Stimulated activated CD8-positive, alpha-beta memory T cell treated with anti-CD3 and anti-CD28 coated beads, Interleukin-15, amount 100 ng/mL, for 48 hours (primary cell): ENCODE measurements around the gene XK.
"Not testable (repeated sequence)": the region's sequence is repeated elsewhere in the genome, so short reads cannot be mapped to it uniquely, and the experiment has no call there.

Experiments
- DNase-seq, 2 donors: peaks; one replicate each; pipeline ENCODE4 v3.0.0-alpha.2; 2020; ENCODE audit warnings: low read depth in 2 of 2

The XK gene, protein sequence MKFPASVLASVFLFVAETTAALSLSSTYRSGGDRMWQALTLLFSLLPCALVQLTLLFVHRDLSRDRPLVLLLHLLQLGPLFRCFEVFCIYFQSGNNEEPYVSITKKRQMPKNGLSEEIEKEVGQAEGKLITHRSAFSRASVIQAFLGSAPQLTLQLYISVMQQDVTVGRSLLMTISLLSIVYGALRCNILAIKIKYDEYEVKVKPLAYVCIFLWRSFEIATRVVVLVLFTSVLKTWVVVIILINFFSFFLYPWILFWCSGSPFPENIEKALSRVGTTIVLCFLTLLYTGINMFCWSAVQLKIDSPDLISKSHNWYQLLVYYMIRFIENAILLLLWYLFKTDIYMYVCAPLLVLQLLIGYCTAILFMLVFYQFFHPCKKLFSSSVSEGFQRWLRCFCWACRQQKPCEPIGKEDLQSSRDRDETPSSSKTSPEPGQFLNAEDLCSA

DNA sequence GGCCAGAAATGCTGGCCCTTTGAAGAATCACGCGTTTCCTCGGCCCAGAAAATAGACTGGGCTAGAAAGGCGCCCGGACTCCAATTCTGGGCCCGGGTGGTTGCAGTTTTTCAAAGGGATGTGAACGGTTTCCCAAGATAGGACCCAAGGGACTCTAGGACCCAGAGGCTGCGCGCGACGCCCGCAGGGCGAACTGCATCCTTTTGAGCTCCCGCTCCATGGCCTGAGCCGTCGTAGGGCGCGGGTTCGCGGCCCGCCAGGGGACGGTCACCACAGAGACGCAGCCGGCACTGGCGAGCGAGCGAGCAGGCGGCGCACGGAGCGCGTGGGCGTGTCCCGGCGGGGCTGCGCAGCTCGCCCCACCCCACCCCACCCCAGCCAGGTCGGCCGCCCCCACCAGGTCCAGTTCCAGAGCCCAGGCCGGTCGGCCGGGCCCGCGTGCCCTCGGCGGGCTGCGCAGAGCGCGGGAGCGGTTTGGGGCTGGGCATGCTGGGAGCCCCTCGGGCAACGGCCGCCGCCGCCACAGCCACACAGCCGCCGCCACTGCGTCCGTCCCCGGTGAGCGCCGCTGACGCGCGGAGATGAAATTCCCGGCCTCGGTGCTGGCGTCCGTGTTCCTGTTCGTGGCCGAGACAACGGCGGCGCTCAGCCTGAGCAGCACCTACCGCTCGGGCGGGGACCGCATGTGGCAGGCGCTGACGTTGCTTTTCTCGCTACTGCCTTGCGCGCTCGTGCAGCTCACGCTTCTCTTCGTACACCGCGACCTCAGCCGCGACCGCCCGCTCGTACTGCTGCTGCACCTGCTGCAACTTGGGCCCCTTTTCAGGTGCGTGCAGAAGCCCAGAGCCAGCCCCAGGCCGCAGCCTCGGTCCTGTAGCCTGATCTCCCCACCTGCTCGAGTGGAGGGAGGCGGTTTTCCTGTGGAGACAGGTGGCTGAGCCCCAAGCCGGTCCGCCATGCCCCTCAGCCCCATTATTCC is at the start of gene XK:
XK (plus strand) TSS at position 411 of the 979 bp plus-strand sequence; CDS start at position 582, 171 bp downstream.
- peak; percentile 2 to 11 for DNase-seq

DNA sequence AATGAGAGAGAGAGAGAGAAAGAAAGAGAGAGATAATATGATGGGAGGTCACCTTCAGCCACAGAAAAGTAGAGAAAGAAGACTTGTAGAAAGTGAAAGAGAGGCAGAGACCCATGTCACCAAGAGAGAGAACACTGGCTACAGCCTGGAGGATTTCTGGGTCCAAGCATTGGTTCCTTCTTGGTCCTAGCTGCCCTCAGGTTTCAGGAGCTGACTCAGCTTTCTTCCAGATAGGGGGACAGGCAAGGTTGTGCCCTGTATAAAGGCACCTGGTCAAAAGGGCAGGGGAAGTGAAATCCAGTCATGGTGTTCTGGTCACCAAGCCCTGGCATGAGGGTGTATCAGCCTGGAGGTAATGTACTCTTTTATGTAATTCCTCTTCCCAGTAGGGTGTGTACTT is 47.5 kb upstream of the XK start:
- DNase-seq, result no peak

DNA sequence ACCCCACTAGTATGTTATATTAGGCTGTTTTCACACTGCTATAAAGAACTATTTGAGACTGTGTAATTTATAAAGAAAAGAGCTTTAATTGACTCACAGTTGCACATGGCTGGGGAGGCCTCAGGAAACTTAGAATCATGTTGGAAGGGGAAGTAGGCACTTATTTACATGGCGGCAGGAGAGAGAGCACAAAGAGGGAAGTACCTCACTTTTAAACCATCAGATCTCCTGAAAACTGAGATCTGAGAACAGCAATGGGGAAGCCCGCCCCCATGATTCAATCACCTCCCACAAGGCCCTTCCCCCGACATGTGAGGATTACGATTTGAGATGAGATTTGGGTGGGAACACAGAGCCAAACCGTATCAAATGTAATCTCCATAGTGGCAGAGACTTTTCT is 45.4 kb upstream of the XK start:
- DNase-seq, result no peak

DNA sequence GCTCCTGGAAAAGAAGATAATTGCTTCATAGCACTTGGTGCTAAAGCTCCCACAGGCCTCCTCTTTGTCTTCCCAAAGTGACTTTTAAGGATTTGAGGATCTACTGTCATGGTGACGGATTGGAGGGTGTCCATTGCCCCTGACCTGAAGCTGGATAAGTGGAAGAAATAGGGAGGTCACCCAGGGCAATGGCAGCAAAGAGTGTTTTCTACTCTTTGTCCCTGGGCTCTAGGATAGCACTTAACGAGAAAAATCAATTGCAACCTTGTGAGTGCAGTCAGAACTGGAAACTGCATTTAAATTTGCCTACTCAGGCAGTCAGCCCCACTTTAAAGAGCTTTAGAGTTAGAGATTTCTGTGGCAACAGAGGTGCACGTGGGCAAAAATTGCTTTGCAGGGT is 43.7 kb upstream of the XK start:
- DNase-seq, result no peak

DNA sequence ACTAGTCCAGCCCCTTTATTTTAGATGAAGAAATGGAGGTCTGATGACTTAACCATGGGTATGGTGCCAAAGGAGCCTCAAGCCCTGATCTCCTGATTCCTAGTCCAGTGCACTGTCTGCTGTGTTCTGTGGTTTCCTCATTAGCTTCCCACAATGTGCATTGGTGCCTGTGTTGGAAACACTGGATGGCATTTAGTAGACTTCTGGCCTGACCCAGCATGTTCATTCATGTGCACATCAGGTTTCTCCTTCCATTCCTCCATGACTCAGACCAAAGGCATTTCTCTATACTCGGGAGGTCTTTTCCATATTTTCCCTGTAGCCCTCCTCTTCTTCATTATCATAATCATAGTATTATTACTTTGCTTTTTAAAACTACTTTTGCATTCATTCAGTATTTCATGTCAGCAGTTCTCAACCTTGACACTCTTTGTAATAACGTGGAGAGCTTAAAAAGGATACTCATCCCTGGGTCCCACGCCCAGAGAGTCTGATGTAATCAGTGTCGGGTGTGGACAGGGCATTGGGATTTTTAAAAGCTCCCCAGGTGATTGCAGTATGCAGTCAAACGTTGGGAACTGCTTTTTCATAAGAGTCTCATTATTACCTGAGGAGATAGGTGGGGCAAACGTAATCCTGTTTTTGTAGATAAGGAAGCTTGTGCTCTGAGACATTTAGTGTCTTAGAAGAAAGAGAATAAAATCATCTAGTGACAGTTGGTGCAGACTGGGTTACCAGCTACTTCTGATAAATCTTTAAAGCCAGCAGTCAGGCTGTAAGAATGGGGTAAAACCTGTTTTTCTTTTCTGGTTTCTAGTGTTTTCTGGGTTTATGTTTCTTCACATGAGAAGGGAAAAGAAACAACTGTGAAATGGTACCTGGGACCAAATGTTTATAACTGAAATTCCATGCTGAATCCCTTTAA is 40.9 kb upstream of the XK start:
- DNase-seq, result no peak

DNA sequence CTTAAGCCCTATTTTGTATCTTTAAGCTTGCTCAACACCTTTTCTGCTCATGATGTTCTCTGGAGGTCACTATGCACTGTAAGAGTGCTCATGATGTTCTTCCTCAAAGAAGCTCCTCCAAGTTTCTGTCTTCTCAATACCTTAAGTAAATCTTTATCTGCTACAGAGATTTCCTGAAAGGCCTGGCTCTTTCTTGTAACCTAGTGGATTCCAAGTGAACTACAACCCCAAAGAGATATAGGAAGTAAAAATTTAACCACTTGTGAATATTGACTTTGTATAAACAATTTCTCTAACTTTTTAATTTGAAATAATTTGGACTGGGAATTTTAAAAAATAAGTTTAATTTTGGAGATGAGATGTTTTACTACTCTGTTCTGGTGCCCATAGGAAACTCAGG is 39.3 kb upstream of the XK start:
- DNase-seq, result no peak

DNA sequence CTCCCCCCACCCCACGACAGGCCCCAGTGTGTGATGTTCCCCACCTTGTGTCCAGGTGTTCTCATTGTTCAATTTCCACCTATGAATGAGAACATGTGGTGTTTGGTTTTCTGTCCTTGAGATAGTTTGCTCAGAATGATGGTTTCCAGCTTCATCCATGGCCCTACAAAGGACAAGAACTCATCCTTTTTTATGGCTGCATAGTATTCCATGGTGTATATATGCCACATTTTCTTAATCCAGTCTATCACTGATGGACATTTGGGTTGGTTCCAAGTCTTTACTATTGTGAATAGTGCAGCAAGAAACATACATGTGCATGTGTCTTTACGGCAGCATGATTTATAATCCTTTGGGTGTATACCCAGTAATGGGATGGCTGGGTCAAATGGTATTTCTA is 34.7 kb upstream of the XK start:
- DNase-seq, result not testable (repeated sequence)

DNA sequence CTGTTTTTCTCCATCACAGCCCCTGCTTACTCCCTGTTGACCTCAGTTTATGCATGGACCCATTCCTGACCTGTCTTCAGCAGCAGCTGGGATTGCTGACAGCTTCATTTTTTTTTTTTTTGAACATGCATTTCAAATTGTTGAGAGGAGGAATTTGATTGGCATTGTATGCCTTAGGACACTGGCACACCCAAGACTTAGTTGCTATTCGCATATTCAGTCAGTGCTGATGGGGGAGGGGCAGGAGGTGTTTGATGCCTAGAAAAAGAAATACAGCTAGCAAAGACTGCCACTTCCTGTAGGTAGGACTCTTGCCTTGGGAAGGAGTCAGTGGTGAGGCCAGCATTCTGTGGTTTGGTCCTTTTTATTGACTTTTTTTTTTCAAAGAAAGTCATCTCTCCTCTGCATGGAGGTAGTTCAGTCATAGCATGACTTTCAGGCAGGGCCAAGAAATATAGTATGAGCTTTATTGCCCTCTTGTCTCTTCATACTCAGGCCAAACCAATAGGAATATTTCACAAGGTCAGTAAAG is 33.6 kb upstream of the XK start:
- DNase-seq, result no peak

DNA sequence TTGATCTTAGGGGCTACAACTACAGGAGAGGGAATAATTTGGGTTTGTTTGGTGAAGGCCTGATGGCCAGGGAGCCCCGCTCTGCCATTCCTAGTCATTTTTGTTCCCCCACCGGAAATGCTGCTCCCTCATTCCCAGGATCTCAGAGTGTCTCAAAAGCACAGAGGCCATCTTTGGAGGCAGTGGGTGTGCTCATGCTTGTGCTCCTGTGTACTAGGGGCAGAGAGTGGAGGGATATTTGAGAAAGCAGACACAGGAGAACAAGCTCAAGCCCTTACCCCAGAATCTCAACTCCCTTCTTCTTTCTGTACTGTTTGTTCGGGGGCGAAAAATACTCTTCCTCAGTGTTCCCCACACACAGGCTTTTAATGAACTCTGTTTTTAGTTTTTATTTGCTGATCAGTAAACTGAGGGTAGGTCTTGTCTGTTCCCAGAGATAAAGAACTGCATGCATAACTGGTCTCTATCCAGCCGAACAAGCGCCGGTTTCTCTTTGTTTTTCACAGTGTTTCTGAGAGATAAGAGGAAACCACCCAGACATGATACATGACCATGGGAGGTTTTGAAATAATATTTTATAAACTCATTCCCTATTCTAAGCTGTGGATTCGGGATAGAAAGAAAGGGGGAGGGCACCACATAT is 32.9 kb upstream of the XK start:
- no peak for DNase-seq

DNA sequence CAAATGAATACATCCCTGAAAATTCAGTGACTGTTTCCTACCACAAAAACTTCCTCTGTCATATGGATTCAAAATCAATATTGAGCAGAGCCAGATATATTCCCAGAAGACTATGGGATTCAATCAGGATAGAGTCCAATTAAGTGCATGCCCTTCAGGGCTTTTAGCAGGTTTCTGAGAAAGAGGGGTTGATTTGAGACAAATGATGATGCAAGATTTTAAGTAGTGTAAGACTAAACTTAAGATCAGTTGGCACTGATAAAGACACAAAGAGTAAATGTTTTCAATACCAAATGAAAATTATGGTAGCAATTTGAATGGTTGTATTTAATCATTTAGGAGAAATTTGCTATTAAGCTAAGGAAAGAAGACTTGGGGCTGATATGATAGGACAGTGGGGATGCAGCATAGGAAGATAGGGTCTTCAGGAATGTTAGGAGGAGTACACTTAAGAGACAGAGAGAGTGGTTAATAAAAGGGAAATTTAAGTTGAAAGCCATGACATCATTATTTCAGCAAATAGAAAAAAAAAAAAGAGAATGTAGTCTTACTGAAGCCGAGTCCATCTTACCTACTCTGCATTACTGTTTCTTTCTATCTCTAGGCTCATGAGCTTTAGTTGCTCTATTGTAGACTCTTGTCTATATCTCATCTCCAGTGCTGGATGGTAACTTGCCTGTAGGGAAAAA is 32.0 kb upstream of the XK start:
- DNase-seq, result no peak

DNA sequence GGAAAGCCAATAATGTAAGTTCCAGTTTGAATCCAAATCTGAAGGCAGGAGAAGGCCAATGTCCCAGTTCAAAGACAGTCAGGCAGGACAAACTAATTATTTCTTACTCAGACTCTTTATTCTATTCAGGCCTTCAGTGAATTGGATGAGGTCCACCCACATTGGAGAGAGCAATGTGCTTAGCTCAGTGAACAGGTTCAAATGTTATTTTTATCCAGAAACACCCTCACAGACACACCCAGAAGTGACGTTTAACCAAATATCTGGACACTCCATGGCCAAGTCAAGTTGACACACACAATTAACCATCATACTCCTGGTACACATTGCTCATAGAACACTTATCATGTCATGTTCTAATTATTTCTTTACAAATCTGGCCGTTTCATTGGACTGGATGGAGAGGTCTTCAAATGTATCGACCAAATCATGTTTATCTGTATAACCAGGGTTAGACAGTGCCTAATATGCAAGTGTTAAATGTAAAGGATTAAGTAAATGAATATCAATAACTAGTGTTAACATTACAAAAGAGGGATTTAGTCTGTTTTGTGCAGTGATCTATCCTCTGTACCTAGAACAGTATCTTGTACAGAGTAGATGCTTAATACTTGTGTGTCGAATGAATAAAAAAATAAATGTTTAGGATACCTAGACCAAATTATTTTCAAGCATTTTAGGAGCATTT is 27.1 kb upstream of the XK start:
- DNase-seq, result no peak

DNA sequence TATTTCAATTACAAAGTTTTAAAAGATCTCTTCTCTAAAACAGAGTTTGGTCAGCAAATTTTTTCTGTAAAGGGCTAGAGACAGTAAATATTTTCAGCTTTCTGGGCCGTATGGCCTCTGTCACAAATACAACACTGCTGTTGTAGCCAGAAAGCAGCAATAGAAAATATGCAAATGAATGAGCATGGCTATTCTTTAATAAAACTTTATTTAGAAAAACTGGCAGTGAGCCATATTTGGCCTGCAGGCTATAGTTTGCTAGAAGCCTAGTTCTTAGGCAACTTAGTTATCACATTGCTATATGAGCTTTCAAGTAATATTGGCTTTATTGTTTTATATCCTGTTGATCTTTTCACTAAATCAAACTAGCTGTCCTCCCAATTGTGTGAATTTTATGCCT is 26.5 kb upstream of the XK start:
- no peak for DNase-seq

DNA sequence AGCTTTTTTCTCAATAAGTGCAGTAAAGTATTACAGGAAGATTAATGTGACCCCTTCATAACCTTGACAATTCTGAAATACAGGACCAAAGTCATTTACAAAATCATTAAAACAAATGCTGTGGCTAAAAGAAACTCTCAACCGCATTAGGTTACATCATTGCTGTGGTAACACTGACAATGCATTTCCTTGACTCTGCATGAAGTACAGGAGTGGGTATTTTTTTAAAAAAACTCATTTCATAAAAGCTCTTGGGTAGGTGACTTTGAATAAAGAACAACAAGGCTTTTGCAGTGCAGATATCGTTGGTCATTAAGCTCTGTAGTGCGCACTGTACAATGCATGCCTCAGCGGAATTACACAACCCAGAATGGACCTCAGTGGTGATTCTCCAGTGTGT is 23.4 kb upstream of the XK start:
- no peak for DNase-seq

DNA sequence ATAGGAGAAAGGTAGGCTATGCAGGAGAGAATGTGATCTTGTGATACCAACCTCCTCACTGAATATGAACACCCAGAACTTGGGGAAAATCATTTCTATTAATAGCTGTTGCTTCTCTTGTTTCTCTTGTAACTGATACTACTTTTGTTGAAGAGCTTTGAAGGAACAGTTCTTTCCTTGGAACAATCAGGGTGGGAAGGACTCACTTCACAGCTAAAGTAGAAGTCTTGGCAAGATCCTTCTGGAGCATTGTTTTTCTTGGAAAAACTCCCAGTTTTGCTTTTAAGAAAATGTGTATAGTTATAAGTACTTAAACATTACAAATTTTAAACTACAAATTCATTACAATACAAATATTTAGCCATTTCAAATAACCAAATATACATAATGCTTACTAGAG is 19.1 kb upstream of the XK start:
- DNase-seq, result no peak

DNA sequence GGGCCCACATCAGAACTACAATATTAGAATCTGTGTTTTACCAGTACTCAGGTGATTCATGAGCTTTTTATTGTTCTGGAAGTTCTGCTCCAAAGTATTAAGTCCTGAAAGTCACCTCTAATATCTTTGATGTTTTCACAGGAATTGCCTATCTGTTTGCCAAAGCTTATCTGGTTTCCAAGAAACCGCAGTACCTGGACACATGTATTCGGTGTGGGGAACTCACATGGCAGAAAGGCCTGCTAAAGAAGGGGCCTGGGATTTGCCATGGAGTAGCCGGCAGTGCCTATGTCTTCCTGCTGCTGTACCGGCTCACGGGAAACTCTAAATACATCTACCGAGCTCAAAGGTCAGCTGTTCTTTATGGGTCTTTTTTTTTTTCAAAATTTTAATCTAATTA is 18.4 kb upstream of the XK start:
- no peak for DNase-seq

DNA sequence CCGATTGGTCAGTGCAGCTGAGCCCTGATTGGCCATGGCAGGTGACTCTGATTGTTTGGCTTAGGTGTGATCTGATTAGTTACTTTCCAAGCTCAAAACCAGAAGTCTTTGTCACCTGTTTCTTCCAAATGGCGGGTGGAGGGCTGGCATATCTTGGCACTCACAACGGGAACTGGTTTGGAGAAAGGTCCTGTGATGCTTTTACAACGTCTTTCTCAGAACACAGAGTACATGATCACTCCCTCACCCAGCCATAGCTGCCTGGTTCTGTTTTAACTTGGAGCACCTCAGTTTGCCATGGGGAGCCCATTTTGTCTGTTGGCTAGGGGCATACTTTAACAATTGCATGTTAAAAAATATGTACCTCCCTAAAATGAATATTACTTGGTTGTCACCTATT is 13.0 kb upstream of the XK start:
- no peak for DNase-seq

DNA sequence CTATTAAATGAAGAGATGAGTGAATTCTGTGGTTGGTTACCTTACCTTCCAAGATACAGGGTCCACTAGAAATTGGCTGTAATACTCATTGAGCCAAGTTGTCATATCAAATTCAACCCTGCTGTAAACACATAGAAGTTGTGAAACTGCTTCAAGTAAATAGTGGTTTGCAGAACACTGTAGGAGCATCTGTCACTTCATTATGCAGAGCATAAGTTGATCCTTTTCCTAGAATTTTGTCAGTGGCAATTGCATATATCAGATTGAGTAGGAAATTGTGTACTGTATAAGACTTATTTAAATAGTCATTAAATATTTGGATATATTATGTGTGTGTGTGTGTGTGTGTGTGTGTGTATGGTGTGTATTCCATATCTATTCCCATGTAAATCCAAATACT is 8.8 kb upstream of the XK start:
- DNase-seq, result no peak

DNA sequence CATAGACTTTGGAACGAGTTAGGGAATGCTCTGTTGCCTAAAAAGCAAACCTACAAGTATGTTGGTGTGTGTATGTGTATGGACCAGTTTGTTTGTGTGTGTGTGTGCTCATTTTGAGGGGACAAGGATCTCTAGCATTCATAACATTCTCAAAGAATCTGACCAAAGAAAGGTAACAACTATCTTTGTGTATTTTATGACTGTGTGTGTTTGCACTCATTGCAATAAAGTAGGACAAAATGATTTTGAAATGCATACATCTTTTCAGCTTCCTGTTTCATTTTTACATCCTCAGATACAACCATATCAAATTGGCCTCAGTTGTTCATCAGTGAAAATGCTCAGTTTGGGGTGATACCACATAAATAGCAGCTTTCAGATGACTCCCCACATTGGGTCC is 8.3 kb upstream of the XK start:
- DNase-seq, result no peak

DNA sequence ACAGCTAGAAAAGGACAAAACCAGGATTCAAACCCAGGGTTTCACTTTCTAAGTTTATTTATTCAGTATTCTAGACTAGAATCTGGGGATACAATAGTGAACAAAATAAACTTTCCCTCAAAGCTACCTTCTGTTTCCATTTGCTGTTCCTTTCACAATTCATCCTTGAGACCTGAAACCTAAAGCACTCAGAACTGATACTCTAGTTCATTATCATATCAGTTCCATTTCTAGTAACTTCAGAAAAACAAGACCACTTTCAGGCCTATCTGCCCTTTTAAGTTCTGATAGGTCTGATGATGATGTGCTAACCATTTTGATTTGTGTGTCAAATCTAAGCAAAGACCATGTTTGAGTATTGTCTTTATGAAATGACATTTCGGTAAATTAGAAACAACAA is 7.8 kb upstream of the XK start:
- DNase-seq, result no peak

DNA sequence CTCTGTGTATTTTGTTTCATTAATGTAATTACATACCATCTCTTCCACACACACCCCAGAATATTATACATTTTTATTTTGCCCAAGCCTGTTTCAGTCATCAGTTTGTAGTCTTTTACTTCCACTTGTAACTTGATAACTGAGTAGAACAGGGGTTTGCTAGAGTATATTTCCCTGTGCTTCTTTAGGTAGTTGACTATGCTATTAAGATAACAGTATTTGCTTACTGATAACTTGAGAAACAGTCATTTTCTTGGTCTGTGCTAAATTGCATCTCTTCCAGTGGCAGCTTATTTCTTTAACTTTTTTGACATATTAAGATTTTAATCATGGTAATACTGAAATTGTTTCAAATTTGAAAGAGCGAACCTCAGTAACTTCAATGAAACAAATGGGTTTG is 7.0 kb upstream of the XK start:
- no peak for DNase-seq
